Hepatocyte (in vitro differentiated cells): ENCODE measurements around the gene MRGPRF. TPM values are rescaled to one million over a fixed set of nuclear protein-coding genes. Genes with fewer than 3 reads are reported as not detected.
"Not testable (repeated sequence)": the region's sequence is repeated elsewhere in the genome, so short reads cannot be mapped to it uniquely, and the experiment has no call there.

Experiments used
- DNase-seq: peaks from one replicate; pipeline ENCODE4 v3.0.0-alpha.2; 2016; ENCODE audit warnings: low spot score
- H2AFZ ChIP-seq: fragments of 200-600 bp; sonication (generic); 2 replicates; pipeline ENCODE4 v1.6.0; 2016; ENCODE audit warnings: antibody characterized with exemption, mild to moderate bottlenecking
- H3K27ac ChIP-seq: fragments of 200-600 bp; sonication (generic); 2 replicates; pipeline ENCODE4 v1.5.1; 2016; ENCODE audit warnings: mild to moderate bottlenecking
- H3K27me3 ChIP-seq: fragments of 200-600 bp; sonication (generic); 2 replicates; pipeline ENCODE4 v1.6.1; 2016
- H3K36me3 ChIP-seq: fragments of 200-600 bp; sonication (generic); replicated peaks from 2 replicates; pipeline ENCODE4 v1.5.1; 2016; ENCODE audit warnings: low read depth; ENCODE audit not compliant: insufficient read depth
- H3K4me1 ChIP-seq: fragments of 200-600 bp; sonication (generic); 2 replicates; pipeline ENCODE4 v1.5.1; 2016; ENCODE audit warnings: mild to moderate bottlenecking, moderate library complexity; ENCODE audit not compliant: insufficient read depth
- H3K4me2 ChIP-seq: fragments of 200-600 bp; sonication (generic); 2 replicates; pipeline ENCODE4 v1.6.0; 2016
- H3K4me3 ChIP-seq: fragments of 200-600 bp; sonication (generic); 2 replicates; pipeline ENCODE4 v1.5.1; 2016; ENCODE audit warnings: mild to moderate bottlenecking
- H3K79me2 ChIP-seq: fragments of 200-600 bp; sonication (generic); 2 replicates; pipeline ENCODE4 v1.6.0; 2017; ENCODE audit warnings: mild to moderate bottlenecking
- H3K9me2 ChIP-seq: fragments of 200-600 bp; sonication (generic); replicated peaks from 2 replicates; pipeline ENCODE4 v1.6.0; 2017; ENCODE audit warnings: mild to moderate bottlenecking; ENCODE audit not compliant: insufficient read depth
- H3K9me3 ChIP-seq: fragments of 200-600 bp; sonication (generic); 2 replicates; pipeline ENCODE4 v1.5.1; 2016; ENCODE audit warnings: low read depth, mild to moderate bottlenecking
- H4K20me1 ChIP-seq: fragments of 200-600 bp; sonication (generic); 2 replicates; pipeline ENCODE4 v1.6.0; 2016; ENCODE audit warnings: mild to moderate bottlenecking; ENCODE audit not compliant: insufficient read depth, poor library complexity, severe bottlenecking
- EZH2 ChIP-seq: fragments of 200-600 bp; sonication (generic); IDR thresholded peaks from 2 replicates; pipeline ENCODE4 v1.6.1; 2016; ENCODE audit warnings: antibody characterized with exemption, mild to moderate bottlenecking, borderline replicate concordance
- EZH2phosphoT487 ChIP-seq: fragments of 200-600 bp; sonication (generic); IDR thresholded peaks from one replicate; pipeline ENCODE4 v1.6.1; 2018; ENCODE audit warnings: antibody characterized with exemption, mild to moderate bottlenecking, low read depth, moderate library complexity; ENCODE audit not compliant: unreplicated experiment, severe bottlenecking
- WGBS: methylation state at CpG from one replicate; pipeline ENCODE4 v1.1.6; 2016; ENCODE audit warnings: low lambda C conversion rate; ENCODE audit errors: missing lambda C conversion rate; 5-methylcytosine and 5-hydroxymethylcytosine counted together
- polyA plus RNA-seq: library from polyadenylated mRNA; unstranded; fragments of >200 nt; fragmentation: Nextera tagmentation; extraction: Ambion mirVana; gene quantifications from 2 replicates; pipeline ENCODE4 v1.2.1, GENCODE V29; 2016
- total RNA-seq: library from RNA; depleted of rRNA; stranded (reverse); fragments of >200 nt; gene quantifications from 2 replicates; pipeline ENCODE4 v1.2.3, GENCODE V29; 2014
- TF ChIP-seq, protein P1 (sequence below): fragments of 200-600 bp; sonication (generic); IDR thresholded peaks from 2 replicates; pipeline ENCODE4 v1.5.1; 2016; ENCODE audit warnings: antibody characterized with exemption, mild to moderate bottlenecking; ENCODE audit not compliant: poor library complexity

Gene MRGPRF
- total and polyA plus RNA-seq, 2 experiments from 2014 or later = 6.5 to 7.5 TPM

DNA sequence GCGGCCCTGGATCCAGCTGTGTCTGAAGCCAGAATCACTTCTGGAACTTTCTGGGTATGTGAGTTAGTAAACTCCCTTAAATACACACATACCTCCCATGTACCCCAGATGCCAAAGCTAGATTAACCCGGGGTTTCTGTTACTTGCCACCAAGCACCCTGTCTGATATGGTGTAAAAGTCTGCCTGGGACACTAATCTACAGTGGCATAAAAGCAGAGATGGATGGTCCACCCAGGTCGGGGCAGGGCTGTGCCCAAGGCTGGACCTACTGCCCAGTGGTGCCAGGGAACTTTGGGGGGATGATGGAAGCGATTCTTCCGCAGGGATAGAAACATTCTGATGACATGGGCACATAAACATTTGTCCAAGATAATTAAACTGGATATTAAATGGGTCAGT is 12.7 kb downstream of the MRGPRF start:
- Histone ChIP-seq H3K4me3 (no peak overlapping the region), H3K4me2 (no peak overlapping the region), H3K27me3 (no peaks in the 10 kb centered on the region), H3K27ac (peak overlapping the region; percentile 73), H3K79me2 (no peaks in the 10 kb centered on the region), H3K9me2 (no peaks in the 10 kb centered on the region), H3K36me3 (no peaks in the 10 kb centered on the region), H3K9me3 (no peaks in the 10 kb centered on the region), H2AFZ (no peak overlapping the region), H3K4me1 (no peaks in the 10 kb centered on the region), H4K20me1 (no peaks in the 10 kb centered on the region)
- WGBS = 86% methylated on average over 5 of the region's 5 CpGs
- DNase-seq = no peak
- TF ChIP-seq, protein P1, sequence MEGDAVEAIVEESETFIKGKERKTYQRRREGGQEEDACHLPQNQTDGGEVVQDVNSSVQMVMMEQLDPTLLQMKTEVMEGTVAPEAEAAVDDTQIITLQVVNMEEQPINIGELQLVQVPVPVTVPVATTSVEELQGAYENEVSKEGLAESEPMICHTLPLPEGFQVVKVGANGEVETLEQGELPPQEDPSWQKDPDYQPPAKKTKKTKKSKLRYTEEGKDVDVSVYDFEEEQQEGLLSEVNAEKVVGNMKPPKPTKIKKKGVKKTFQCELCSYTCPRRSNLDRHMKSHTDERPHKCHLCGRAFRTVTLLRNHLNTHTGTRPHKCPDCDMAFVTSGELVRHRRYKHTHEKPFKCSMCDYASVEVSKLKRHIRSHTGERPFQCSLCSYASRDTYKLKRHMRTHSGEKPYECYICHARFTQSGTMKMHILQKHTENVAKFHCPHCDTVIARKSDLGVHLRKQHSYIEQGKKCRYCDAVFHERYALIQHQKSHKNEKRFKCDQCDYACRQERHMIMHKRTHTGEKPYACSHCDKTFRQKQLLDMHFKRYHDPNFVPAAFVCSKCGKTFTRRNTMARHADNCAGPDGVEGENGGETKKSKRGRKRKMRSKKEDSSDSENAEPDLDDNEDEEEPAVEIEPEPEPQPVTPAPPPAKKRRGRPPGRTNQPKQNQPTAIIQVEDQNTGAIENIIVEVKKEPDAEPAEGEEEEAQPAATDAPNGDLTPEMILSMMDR = no peak
- TF ChIP-seq EZH2 (no peak), EZH2phosphoT487 (no peak)

DNA sequence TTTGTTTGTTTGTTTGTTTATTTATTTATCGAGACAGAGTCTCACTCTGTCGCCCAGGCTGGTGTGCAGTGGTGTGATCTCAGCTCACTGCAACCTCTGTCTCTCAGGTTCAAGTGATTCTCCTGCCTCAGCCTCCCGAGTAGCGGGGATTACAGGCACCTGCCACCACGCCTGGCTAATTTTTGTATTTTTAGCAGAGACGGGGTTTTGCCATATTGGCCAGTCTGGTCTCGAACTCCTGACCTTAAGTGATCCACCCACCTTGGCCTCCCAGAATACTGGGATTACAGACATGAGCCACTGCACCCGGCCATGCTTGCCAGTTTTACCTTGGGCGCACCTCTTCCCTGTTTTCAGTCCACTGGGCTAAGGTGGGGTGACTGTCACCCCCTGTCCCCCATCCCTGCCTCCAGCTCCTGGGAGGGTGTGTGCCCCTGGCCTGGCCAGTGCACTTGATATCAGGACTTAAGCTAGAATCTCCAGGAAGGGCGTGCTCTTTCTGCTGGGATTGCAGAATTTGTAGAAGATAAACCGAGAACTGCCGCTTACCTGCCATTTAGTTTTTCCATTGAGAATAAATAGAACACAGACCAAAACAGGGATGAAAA is 13.2 kb downstream of the MRGPRF start:
- H3K79me2 ChIP-seq, H4K20me1 ChIP-seq, H3K4me2 ChIP-seq, H3K4me1 ChIP-seq, H3K27me3 ChIP-seq, H3K36me3 ChIP-seq, H3K4me3 ChIP-seq, H2AFZ ChIP-seq, DNase-seq, H3K9me2 ChIP-seq, H3K9me3 ChIP-seq: not testable (repeated sequence)
- peak overlapping the region; percentile 73 for H3K27ac ChIP-seq
- 95% methylated on average over 12 of the region's 12 CpGs for WGBS

- H3K4me3 ChIP-seq = no peak overlapping the region
- no peak for TF ChIP-seq EZH2
- TF ChIP-seq, protein P1 = no peak
- no peak for TF ChIP-seq EZH2phosphoT487
- H3K36me3 ChIP-seq = no peaks in the 10 kb centered on the region
- H3K79me2 ChIP-seq = no peaks in the 10 kb centered on the region
- H3K4me2 ChIP-seq = no peak overlapping the region
- H3K9me3 ChIP-seq = no peaks in the 10 kb centered on the region
- H4K20me1 ChIP-seq = no peaks in the 10 kb centered on the region
- no peak overlapping the region for H2AFZ ChIP-seq
- DNase-seq = no peak
- no peaks in the 10 kb centered on the region for H3K4me1 ChIP-seq
- no peaks in the 10 kb centered on the region for H3K9me2 ChIP-seq
- no peak overlapping the region for H3K27ac ChIP-seq
- WGBS = 92% methylated on average over 8 of the region's 8 CpGs
- no peaks in the 10 kb centered on the region for H3K27me3 ChIP-seq
Observed at GRCh38 chr11:68999093-68999747, 13.8 kb downstream of the MRGPRF start.

DNA sequence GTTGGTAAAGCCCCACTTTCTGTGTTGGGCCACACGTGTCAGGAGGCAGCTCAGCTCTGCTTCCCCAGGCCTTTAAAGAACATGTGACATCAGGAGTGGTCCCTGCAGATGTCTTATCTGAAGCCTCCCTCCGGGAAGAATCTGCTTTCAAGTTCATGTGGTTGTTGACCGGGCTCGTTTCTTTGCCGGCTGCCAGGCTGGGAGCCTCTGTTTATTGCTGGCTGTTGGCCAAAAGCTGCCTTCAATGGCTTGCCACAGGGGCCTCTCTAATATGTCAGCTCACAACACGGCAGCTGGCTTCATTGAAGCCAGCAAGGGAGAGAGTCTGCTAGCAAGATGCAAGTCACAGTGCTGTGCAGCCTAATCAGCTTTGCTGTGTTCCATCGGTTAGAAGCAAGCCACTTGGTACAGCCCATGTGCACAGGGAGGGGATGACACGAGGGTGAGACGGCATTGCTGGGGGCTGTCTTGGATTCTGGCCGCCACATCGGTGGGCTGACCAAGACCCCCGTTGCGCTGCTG is 14.6 kb downstream of the MRGPRF start:
- H2AFZ ChIP-seq = no peak overlapping the region

More for the DNA sequence above, 14.6 kb downstream of the MRGPRF start:
- Histone ChIP-seq H3K4me2 (peak overlapping the region; percentile 13), H3K27me3 (no peaks in the 10 kb centered on the region), H3K4me3 (no peak overlapping the region), H3K27ac (no peak overlapping the region), H3K4me1 (no peaks in the 10 kb centered on the region), H3K79me2 (no peaks in the 10 kb centered on the region), H3K36me3 (no peaks in the 10 kb centered on the region), H3K9me3 (no peaks in the 10 kb centered on the region), H3K9me2 (no peaks in the 10 kb centered on the region), H4K20me1 (no peaks in the 10 kb centered on the region)
- TF ChIP-seq EZH2phosphoT487 (no peak), EZH2 (no peak)
- TF ChIP-seq, protein P1 = no peak
- 45% methylated on average over 13 of the region's 13 CpGs for WGBS
- peak; percentile 70 for DNase-seq
